H9 (cell line): ENCODE data around the gene DYRK4. TPM values are rescaled to one million over a fixed set of nuclear protein-coding genes. Genes with fewer than 3 reads are reported as not detected.

Experiments
- DNase-seq: peaks from one replicate; pipeline ENCODE4 v3.0.0-alpha.2; 2017
- H2AFZ ChIP-seq: one replicate; pipeline ENCODE4 v1.6.1; 2013; ENCODE audit warnings: mild to moderate bottlenecking, low read length, control low read depth, moderate library complexity
- H2AK5ac ChIP-seq: 2 replicates; pipeline ENCODE4 v1.6.1; 2013; ENCODE audit warnings: low read length, control low read depth, mixed read lengths; ENCODE audit not compliant: insufficient read length
- H2BK120ac ChIP-seq: one replicate; pipeline ENCODE4 v1.6.1; 2013; ENCODE audit warnings: low read depth, mild to moderate bottlenecking, low read length, control low read depth, inconsistent platforms; ENCODE audit not compliant: poor library complexity, severe bottlenecking
- H2BK12ac ChIP-seq: 2 replicates; pipeline ENCODE4 v1.6.1; 2013; ENCODE audit warnings: low read length, control low read depth, mixed read lengths, low read depth; ENCODE audit not compliant: insufficient read length
- H2BK15ac ChIP-seq: 2 replicates; pipeline ENCODE4 v1.6.1; 2013; ENCODE audit warnings: low read depth, low read length, control low read depth
- H2BK20ac ChIP-seq: one replicate; pipeline ENCODE4 v1.6.1; 2013; ENCODE audit warnings: low read depth, mild to moderate bottlenecking, low read length, control low read depth, inconsistent platforms; ENCODE audit not compliant: poor library complexity, severe bottlenecking
- H2BK5ac ChIP-seq: 2 replicates; pipeline ENCODE4 v1.6.1; 2013; ENCODE audit warnings: low read length, control low read depth, mixed read lengths; ENCODE audit not compliant: insufficient read length
- H3K14ac ChIP-seq: 2 replicates; pipeline ENCODE4 v1.6.1; 2013; ENCODE audit warnings: low read length, control low read depth; ENCODE audit not compliant: insufficient read depth
- H3K18ac ChIP-seq: 2 replicates; pipeline ENCODE4 v1.6.1; 2013; ENCODE audit warnings: low read depth, mild to moderate bottlenecking, mixed read lengths, low read length, control low read depth; ENCODE audit not compliant: insufficient read length
- H3K23ac ChIP-seq: 2 replicates; pipeline ENCODE4 v1.6.1; 2013; ENCODE audit warnings: low read length, control low read depth, mixed read lengths, low read depth; ENCODE audit not compliant: insufficient read length
- H3K23me2 ChIP-seq: 2 replicates; pipeline ENCODE4 v1.6.1; 2013; ENCODE audit warnings: low read depth, mild to moderate bottlenecking, mixed read lengths, low read length, control low read depth; ENCODE audit not compliant: insufficient read length, poor library complexity, severe bottlenecking
- H3K27ac ChIP-seq: 2 replicates; pipeline ENCODE4 v1.5.1; 2013; ENCODE audit warnings: low read length, control low read depth, mixed read lengths, low read depth; ENCODE audit not compliant: insufficient read length
- H3K27me3 ChIP-seq: 2 replicates; pipeline ENCODE4 v1.6.1; 2013; ENCODE audit warnings: low read length, control low read depth, inconsistent platforms; ENCODE audit not compliant: insufficient read depth
- H3K4ac ChIP-seq: 2 replicates; pipeline ENCODE4 v1.6.1; 2013; ENCODE audit warnings: low read depth, mild to moderate bottlenecking, control low read depth, inconsistent platforms, low read length, moderate library complexity
- H3K4me1 ChIP-seq: 2 replicates; pipeline ENCODE4 v1.6.1; 2013; ENCODE audit warnings: low read length, control low read depth, inconsistent platforms; ENCODE audit not compliant: insufficient read depth
- H3K4me2 ChIP-seq: 2 replicates; pipeline ENCODE4 v1.6.1; 2013; ENCODE audit warnings: low read length, control low read depth, mixed read lengths; ENCODE audit not compliant: insufficient read length, insufficient read depth
- H3K56ac ChIP-seq: 2 replicates; pipeline ENCODE4 v1.6.1; 2013; ENCODE audit warnings: low read depth, mild to moderate bottlenecking, mixed read lengths, low read length, control low read depth; ENCODE audit not compliant: insufficient read length
- H3K79me1 ChIP-seq: 2 replicates; pipeline ENCODE4 v1.6.1; 2013; ENCODE audit warnings: low read depth, mild to moderate bottlenecking, moderate library complexity, low read length, control low read depth, inconsistent platforms; ENCODE audit not compliant: insufficient read depth, poor library complexity, severe bottlenecking
- H3K79me2 ChIP-seq: 2 replicates; pipeline ENCODE4 v1.6.1; 2013; ENCODE audit warnings: low read length, control low read depth, inconsistent platforms; ENCODE audit not compliant: insufficient read depth
- H3K9ac ChIP-seq: 2 replicates; pipeline ENCODE4 v1.6.1; 2013; ENCODE audit warnings: low read length, control low read depth, mixed read lengths; ENCODE audit not compliant: insufficient read length; ENCODE audit errors: extremely low read depth
- H3K9me3 ChIP-seq: one replicate; pipeline ENCODE4 v1.6.1; 2013; ENCODE audit warnings: low read depth, low read length, inconsistent platforms; ENCODE audit not compliant: control insufficient read depth
- H3T11ph ChIP-seq: one replicate; pipeline ENCODE4 v1.6.1; 2013; ENCODE audit warnings: mild to moderate bottlenecking, low read length, control low read depth, inconsistent platforms
- H4K20me1 ChIP-seq: one replicate; pipeline ENCODE4 v1.6.1; 2013; ENCODE audit not compliant: control insufficient read depth, insufficient read length, insufficient read depth
- H4K5ac ChIP-seq: 2 replicates; pipeline ENCODE4 v1.6.1; 2013; ENCODE audit warnings: low read depth, mild to moderate bottlenecking, mixed read lengths, low read length, control low read depth; ENCODE audit not compliant: insufficient read length
- H4K8ac ChIP-seq: replicated peaks from 2 replicates; pipeline ENCODE4 v1.6.1; 2013; ENCODE audit warnings: low read length, control low read depth, mixed read lengths, low read depth; ENCODE audit not compliant: insufficient read length
- H4K91ac ChIP-seq: 2 replicates; pipeline ENCODE4 v1.6.1; 2013; ENCODE audit warnings: low read depth, mild to moderate bottlenecking, moderate library complexity, mixed read lengths, low read length, control low read depth; ENCODE audit not compliant: insufficient read length
- H3K27ac Mint-ChIP-seq, 3 experiments: 2 replicates in 2 of 3; 3 replicates in 1 of 3; pipeline ENCODE4 v1.8.0; 2020 to 2021; ENCODE audit warnings: mixed read lengths in 3 of 3, mild to moderate bottlenecking in 1 of 3, moderate library complexity in 1 of 3
- H3K27me3 Mint-ChIP-seq: 2 replicates; pipeline ENCODE4 v1.8.0; 2021; ENCODE audit warnings: low read depth, mild to moderate bottlenecking, moderate library complexity, mixed read lengths
- H3K36me3 Mint-ChIP-seq, 3 experiments: 2 replicates in 2 of 3; 3 replicates in 1 of 3; pipeline ENCODE4 v1.8.0; 2020 to 2021; ENCODE audit warnings: low read depth in 3 of 3, mixed read lengths in 3 of 3; ENCODE audit not compliant: insufficient read depth in 1 of 3
- H3K4me1 Mint-ChIP-seq, 2 experiments: 2 replicates each; pipeline ENCODE4 v1.8.0; 2020; ENCODE audit warnings: mixed read lengths in 2 of 2
- H3K4me3 Mint-ChIP-seq, 2 experiments: 2 replicates in 1 of 2; 3 replicates in 1 of 2; pipeline ENCODE4 v1.8.0; 2020 to 2021; ENCODE audit warnings: mild to moderate bottlenecking in 2 of 2, mixed read lengths in 2 of 2, moderate library complexity in 1 of 2
- H3K9me3 Mint-ChIP-seq, 2 experiments: 2 replicates in 1 of 2; 3 replicates in 1 of 2; pipeline ENCODE4 v1.8.0; 2020; ENCODE audit warnings: mild to moderate bottlenecking in 2 of 2, mixed read lengths in 2 of 2, moderate library complexity in 1 of 2
- WGBS: extraction: QIAGEN DNeasy Blood & Tissue Kit; methylation state at CpG from one replicate; pipeline ENCODE4 v1.1.7; 2013; ENCODE audit warnings: missing lambda C conversion rate, low lambda C conversion rate, mixed read lengths; ENCODE audit not compliant: insufficient read length; ENCODE audit errors: extremely low coverage; 5-methylcytosine and 5-hydroxymethylcytosine counted together
- total RNA-seq: library from RNA; stranded (reverse); gene quantifications from 2 replicates; pipeline ENCODE4 v1.2.1, GENCODE V29; 2021
- TF ChIP-seq, protein P1 (sequence below): fragments of 200-600 bp; sonication (generic); conservative IDR thresholded peaks from 3 replicates; pipeline ENCODE4 v1.8.0; 2021; ENCODE audit warnings: antibody characterized with exemption, mild to moderate bottlenecking

The DYRK4 gene
- total RNA-seq, 1 experiment from 2014 or later, result 15.5 TPM

DNA sequence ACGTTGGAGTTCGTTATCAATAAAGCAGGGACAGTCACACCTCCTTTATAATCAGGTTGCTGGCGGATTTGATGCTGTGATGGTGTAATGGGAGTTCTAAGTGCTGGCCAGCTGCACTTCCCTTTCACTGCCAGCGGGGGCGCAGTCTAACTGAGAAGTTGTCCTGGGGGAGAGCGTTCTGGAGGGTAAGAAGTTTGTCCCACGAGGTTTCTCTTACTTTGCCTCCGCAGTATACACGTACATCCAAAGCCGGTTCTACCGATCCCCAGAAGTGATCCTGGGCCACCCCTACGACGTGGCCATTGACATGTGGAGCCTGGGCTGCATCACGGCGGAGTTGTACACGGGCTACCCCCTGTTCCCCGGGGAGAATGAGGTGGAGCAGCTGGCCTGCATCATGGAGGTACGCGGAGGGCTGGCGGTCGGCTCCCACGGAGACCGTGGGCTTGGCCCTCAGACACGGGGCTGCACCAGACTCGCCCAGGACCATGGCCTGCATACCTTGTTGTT lies 42.7 kb downstream of the DYRK4 start:
- Mint-ChIP-seq H3K9me3 (no peaks in the 10 kb centered on the region), H3K36me3 (peaks cover 0 to 5% (median 0%) of the 10 kb centered on the region in 3 experiments; a peak in 1 of 7 replicates), H3K4me1 (peaks cover 0 to 14% of the 10 kb centered on the region in 2 experiments; a peak in 3 of 4 replicates), H3K27me3 (peaks cover 17% of the 10 kb centered on the region), H3K4me3 (peak overlapping the region; percentile 93 to 97), H3K27ac (peak overlapping the region in 2 of 3 experiments; percentile 90 to 93; a peak in 5 of 7 replicates)
- H3K18ac ChIP-seq, result peak overlapping the region; percentile 12
- H3K27ac ChIP-seq, result no peak overlapping the region
- no CpG with 5 or more reads among the region's 25 CpGs for WGBS
- H3K4me2 ChIP-seq, result peak overlapping the region; percentile 50
- no peaks in the 10 kb centered on the region for H3K27me3 ChIP-seq
- H3K4me1 ChIP-seq, result peaks cover 2% of the 10 kb centered on the region; the same call in 1 of the 2 replicates
- H2BK20ac ChIP-seq, result no peak overlapping the region
- H4K8ac ChIP-seq, result no peak overlapping the region
- H3T11ph ChIP-seq, result no peak overlapping the region
- DNase-seq, result peak; percentile 86
- H3K4ac ChIP-seq, result no peak overlapping the region
- no peaks in the 10 kb centered on the region for H4K20me1 ChIP-seq
- no peak overlapping the region for H4K91ac ChIP-seq
- TF ChIP-seq, protein P1, sequence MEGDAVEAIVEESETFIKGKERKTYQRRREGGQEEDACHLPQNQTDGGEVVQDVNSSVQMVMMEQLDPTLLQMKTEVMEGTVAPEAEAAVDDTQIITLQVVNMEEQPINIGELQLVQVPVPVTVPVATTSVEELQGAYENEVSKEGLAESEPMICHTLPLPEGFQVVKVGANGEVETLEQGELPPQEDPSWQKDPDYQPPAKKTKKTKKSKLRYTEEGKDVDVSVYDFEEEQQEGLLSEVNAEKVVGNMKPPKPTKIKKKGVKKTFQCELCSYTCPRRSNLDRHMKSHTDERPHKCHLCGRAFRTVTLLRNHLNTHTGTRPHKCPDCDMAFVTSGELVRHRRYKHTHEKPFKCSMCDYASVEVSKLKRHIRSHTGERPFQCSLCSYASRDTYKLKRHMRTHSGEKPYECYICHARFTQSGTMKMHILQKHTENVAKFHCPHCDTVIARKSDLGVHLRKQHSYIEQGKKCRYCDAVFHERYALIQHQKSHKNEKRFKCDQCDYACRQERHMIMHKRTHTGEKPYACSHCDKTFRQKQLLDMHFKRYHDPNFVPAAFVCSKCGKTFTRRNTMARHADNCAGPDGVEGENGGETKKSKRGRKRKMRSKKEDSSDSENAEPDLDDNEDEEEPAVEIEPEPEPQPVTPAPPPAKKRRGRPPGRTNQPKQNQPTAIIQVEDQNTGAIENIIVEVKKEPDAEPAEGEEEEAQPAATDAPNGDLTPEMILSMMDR, result peak; percentile 98
- no peak overlapping the region for H2AK5ac ChIP-seq
- H3K9me3 ChIP-seq, result no peaks in the 10 kb centered on the region
- H3K14ac ChIP-seq, result peak overlapping the region; percentile 55; the same call in 1 of the 2 replicates
- no peaks in the 10 kb centered on the region for H3K79me2 ChIP-seq
- no peak overlapping the region for H3K56ac ChIP-seq
- H2BK15ac ChIP-seq, result no peak overlapping the region
- no peak overlapping the region for H2BK120ac ChIP-seq
- H3K23me2 ChIP-seq, result peaks cover 3% of the 10 kb centered on the region
- no peak overlapping the region for H2AFZ ChIP-seq
- peak overlapping the region; percentile 57 for H3K9ac ChIP-seq
- no peak overlapping the region for H2BK12ac ChIP-seq
- H2BK5ac ChIP-seq, result no peak overlapping the region
- H4K5ac ChIP-seq, result no peak overlapping the region
- no peaks in the 10 kb centered on the region for H3K79me1 ChIP-seq
- no peak overlapping the region for H3K23ac ChIP-seq
